Astrocyte of the cerebellum (primary cell): Measurements from ENCODE around the gene NBR1.
"Not testable (repeated sequence)": the region's sequence is repeated elsewhere in the genome, so short reads cannot be mapped to it uniquely, and the experiment has no call there.

Experiments
- DNase-seq: peaks from one replicate; pipeline ENCODE4 v3.0.0-alpha.2; 2011; ENCODE audit warnings: low read depth
- H3K4me3 ChIP-seq: 2 replicates; pipeline ENCODE4 v1.5.1; 2011; ENCODE audit warnings: mild to moderate bottlenecking, low read depth, low read length, moderate library complexity
- in situ Hi-C: cut with HindIII; loops from 2 replicates; pipeline ENCODE4 v1.10.0; 2017; ENCODE audit warnings: low sequenced_read_pairs
- TF ChIP-seq, protein P1 (sequence below): IDR thresholded peaks from 2 replicates; pipeline ENCODE4 v1.5.1; 2012; ENCODE audit warnings: low read length, low read depth, moderate library complexity, mild to moderate bottlenecking; ENCODE audit errors: missing control alignments

Gene NBR1, protein sequence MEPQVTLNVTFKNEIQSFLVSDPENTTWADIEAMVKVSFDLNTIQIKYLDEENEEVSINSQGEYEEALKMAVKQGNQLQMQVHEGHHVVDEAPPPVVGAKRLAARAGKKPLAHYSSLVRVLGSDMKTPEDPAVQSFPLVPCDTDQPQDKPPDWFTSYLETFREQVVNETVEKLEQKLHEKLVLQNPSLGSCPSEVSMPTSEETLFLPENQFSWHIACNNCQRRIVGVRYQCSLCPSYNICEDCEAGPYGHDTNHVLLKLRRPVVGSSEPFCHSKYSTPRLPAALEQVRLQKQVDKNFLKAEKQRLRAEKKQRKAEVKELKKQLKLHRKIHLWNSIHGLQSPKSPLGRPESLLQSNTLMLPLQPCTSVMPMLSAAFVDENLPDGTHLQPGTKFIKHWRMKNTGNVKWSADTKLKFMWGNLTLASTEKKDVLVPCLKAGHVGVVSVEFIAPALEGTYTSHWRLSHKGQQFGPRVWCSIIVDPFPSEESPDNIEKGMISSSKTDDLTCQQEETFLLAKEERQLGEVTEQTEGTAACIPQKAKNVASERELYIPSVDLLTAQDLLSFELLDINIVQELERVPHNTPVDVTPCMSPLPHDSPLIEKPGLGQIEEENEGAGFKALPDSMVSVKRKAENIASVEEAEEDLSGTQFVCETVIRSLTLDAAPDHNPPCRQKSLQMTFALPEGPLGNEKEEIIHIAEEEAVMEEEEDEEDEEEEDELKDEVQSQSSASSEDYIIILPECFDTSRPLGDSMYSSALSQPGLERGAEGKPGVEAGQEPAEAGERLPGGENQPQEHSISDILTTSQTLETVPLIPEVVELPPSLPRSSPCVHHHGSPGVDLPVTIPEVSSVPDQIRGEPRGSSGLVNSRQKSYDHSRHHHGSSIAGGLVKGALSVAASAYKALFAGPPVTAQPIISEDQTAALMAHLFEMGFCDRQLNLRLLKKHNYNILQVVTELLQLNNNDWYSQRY

GRCh38 chr17:43170766-43171585, at the start of gene NBR1:
NBR1 (plus strand) TSS chr17:43171214; CDS start chr17:43175800, 4,586 bp downstream.
- peak; percentile 97 for DNase-seq
- TF ChIP-seq, protein P1, sequence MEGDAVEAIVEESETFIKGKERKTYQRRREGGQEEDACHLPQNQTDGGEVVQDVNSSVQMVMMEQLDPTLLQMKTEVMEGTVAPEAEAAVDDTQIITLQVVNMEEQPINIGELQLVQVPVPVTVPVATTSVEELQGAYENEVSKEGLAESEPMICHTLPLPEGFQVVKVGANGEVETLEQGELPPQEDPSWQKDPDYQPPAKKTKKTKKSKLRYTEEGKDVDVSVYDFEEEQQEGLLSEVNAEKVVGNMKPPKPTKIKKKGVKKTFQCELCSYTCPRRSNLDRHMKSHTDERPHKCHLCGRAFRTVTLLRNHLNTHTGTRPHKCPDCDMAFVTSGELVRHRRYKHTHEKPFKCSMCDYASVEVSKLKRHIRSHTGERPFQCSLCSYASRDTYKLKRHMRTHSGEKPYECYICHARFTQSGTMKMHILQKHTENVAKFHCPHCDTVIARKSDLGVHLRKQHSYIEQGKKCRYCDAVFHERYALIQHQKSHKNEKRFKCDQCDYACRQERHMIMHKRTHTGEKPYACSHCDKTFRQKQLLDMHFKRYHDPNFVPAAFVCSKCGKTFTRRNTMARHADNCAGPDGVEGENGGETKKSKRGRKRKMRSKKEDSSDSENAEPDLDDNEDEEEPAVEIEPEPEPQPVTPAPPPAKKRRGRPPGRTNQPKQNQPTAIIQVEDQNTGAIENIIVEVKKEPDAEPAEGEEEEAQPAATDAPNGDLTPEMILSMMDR = no peak
- in situ Hi-C loops = no loop called here
- H3K4me3 ChIP-seq = peak within 1 kb of the TSS; percentile 90

- in situ Hi-C loops = no loop called here
- peak within 1 kb of the TSS; percentile 92 for H3K4me3 ChIP-seq
Measured at GRCh38 chr17:43125133-43125966, 45.7 kb upstream of the NBR1 start, which contains the start of gene BRCA1. BRCA1 (minus strand) TSS chr17:43125364; CDS start chr17:43124096, 1,268 bp downstream.

DNA sequence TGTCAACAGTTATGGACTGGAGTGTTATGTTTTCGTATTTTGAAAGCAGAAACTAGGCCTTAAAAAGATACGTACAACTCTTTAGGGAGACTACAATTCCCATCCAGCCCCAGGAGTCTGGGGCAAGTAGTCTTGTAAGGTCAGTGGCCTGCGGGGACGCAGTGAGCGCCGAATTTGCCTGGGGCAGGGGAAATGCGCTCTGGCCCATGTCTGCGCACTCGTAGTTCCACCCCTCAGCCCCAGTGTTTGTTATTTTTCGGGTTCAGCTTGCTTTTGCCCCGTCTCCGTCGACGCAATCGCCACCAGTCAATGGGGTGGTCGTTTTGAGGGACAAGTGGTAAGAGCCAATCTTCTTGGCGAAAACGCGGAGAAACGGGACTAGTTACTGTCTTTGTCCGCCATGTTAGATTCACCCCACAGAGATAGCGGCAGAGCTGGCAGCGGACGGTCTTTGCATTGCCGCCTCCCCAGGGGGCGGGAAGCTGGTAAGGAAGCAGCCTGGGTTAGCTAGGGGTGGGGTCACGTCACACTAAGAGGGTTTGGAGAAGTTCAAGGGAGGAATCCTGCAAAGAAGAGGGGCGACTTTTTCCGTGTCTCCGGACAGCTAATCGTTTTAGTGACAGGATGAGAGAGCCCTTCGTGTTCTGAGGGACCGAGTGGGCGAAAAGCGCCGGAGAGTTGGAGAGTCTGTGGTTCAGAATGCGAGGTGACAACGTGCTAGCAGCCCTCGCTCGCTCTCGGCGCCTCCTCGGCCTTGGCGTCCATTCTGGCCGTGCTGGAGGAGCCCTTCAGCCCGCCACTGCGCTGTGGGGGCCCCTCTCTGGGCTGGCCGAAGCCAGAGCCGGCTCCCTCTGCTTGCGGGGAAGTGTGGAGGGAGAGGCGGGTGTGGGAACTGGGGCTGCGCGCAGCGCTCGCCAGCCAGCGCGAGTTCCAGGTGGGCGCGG, 44.8 kb upstream of the NBR1 start:
- H3K4me3 ChIP-seq = peak overlapping the region; percentile 92
- DNase-seq = no peak
- TF ChIP-seq, protein P1 = no peak
- in situ Hi-C loops = no loop called here

More at GRCh38 chr17:43125133-43125966, 45.7 kb upstream of the NBR1 start, which contains the start of gene BRCA1:
- TF ChIP-seq, protein P1 = no peak
- peak; percentile 98 for DNase-seq

DNA sequence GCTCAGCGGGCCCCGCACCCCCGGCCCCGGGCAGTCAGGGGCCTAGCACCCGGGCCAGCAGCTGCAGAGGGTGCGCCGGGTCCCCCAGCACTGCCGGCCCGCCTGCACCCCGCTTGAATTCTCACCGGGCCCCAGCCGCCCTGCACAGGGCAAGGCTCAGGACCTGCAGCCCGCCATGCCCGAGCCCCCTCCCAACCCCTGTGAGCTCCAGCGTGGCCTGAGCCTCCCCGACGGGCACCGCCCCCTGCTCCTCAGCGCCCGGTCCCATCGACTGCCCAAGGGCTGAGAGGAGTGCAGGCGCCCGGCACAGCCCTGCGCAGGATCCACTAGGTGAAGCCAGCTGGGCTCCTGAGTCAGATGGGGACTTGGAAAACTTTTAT, 44.1 kb upstream of the NBR1 start:
- no peak for DNase-seq
- TF ChIP-seq, protein P1 = no peak
- in situ Hi-C loops = no loop called here
- H3K4me3 ChIP-seq = no peak overlapping the region

DNA sequence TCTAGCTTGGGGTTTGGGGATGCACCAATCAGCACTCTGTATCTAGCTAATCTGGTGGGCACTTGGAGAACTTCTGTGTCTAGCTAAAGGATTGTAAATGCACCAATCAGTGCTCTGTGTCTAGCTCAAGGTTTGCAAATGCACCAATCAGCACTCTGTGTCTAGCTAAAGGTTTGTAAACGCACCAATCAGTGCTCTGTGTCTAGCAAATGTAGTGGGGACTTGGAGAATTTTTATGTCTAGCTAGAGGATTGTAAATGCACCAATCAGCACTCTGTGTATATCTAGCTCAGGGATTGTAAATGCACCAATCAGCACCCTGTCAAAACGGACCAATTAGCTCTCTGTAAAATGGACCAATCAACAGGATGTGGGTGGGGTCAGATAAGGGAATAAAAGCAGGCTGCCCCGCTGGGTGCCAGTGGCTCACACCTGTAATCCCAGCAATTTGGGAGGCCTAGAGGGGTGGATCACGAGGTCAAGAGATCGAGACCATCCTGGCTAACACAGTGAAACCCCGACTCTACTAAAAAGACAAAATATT, 43.6 kb upstream of the NBR1 start:
- H3K4me3 ChIP-seq, in situ Hi-C loops, DNase-seq: not testable (repeated sequence)
